ENCODE measurements around the gene PRKCA.

DNA sequence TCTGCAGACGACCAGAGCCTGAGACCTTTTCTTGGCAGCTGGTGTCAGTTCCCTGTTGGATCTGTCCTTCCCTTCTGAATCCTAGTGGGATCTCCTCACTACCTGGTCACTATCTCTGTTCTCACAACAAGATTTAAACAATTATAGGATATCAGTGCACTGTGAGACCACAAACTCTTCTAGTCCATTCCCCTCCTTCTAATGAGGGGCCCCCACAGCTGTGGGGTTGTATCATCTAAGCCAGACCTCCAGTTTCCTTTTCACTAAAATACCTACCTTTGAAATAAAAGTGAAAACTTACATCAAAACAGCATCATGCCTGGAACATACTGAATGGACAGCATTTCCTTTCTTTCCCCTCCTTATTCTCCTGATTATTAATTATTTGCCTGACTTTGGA lies 233.2 kb downstream of the PRKCA start:
- TF ChIP-seq, protein P1, sequence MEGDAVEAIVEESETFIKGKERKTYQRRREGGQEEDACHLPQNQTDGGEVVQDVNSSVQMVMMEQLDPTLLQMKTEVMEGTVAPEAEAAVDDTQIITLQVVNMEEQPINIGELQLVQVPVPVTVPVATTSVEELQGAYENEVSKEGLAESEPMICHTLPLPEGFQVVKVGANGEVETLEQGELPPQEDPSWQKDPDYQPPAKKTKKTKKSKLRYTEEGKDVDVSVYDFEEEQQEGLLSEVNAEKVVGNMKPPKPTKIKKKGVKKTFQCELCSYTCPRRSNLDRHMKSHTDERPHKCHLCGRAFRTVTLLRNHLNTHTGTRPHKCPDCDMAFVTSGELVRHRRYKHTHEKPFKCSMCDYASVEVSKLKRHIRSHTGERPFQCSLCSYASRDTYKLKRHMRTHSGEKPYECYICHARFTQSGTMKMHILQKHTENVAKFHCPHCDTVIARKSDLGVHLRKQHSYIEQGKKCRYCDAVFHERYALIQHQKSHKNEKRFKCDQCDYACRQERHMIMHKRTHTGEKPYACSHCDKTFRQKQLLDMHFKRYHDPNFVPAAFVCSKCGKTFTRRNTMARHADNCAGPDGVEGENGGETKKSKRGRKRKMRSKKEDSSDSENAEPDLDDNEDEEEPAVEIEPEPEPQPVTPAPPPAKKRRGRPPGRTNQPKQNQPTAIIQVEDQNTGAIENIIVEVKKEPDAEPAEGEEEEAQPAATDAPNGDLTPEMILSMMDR (conservative IDR thresholded peaks at IDR 0.05; ENCODE audit: low read length) = no peak
- no peak for TF ChIP-seq EZH2phosphoT487 (IDR thresholded peaks at IDR 0.05; ENCODE audit: borderline replicate concordance)
